ENCODE results near the gene FARP1. TPM values are rescaled to one million over a fixed set of nuclear protein-coding genes. Genes with fewer than 3 reads are reported as not detected.
A peak's percentile ranks its signal among the peaks of the same experiment; 100 is the strongest.

The FARP1 gene
- total and polyA plus RNA-seq, 2 of the 8 experiments (the other 6 are each of a cell fraction or from before 2014, with no cell fraction given) = 24.7 to 104 TPM

DNA sequence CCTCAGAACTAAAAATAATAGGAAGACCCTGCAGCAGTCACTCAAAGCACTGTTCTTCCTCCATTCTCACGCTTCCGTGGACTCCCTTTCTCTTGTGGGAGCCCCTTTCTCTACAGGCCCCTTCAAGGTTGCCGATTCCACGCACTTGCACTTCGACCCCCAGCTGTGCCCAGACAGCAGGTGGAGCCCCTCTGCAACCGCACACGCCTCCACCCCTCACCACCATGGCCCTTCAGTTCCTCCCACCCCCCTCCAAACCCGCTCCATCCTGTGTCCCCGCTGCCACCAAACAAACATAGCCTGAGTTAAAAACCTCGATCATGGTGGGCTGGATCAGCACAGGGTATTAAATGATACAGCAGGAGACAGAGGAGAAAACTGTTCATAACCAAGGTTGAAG lies 331.4 kb downstream of the FARP1 start:
- no peaks in the 10 kb centered on the region for H3K9me3 ChIP-seq (ENCODE audit: insufficient read depth in 2 of 2, low read depth in 1 of 2, low read length in 1 of 2)
- no peak overlapping the region for H4K91ac ChIP-seq (replicated peaks; ENCODE audit: insufficient read length, low read length)
- WGBS, 2 experiments (ENCODE audit: extremely low coverage in 1 of 2, insufficient coverage in 1 of 2, insufficient read length in 1 of 2, insufficient replicate concordance in 2 of 2, low coverage in 1 of 2, low lambda C conversion rate in 2 of 2, missing lambda C conversion rate in 1 of 2) = 86% methylated on average over 8 of the region's 10 CpGs; no CpG with 5 or more reads in 1 of the 2 experiments
- no peak overlapping the region for H3K9ac ChIP-seq (replicated peaks in 1 of 4; ENCODE audit: extremely low read depth in 1 of 4, low read depth in 3 of 4, low read length in 3 of 4)
- ChIA-PET POLR2A (ENCODE audit: partially characterized antibody) (interaction anchor here (0.6 kb wide), 1 partner anchor 56 kb away, joined by 3 read pairs; no protein-coding TSS in a partner anchor), CTCF (ENCODE audit: partially characterized antibody) (interaction anchor here (1.2 to 1.3 kb wide), 2 partner anchors 8 to 29 kb away, joined by 4 read pairs; no protein-coding TSS in a partner anchor)
- H2BK15ac ChIP-seq (ENCODE audit: low read length) = no peak overlapping the region
- H3K79me2 ChIP-seq (ENCODE audit: control insufficient read depth in 1 of 2, insufficient read depth in 2 of 2, low read length in 2 of 2) = peaks cover 3 to 58% of the 10 kb centered on the region in 2 experiments; a peak in 2 of 4 replicates
- H4K5ac ChIP-seq (ENCODE audit: insufficient read length, low read depth, low read length) = no peak overlapping the region
- H3K27ac ChIP-seq (ENCODE audit: low read depth, low read length) = no peak overlapping the region
- H2BK20ac ChIP-seq (ENCODE audit: low read length) = no peak overlapping the region
- no peak overlapping the region for H2AFZ ChIP-seq (ENCODE audit: low read length)
- DNase-seq (ENCODE audit: low read depth in 1 of 2, low spot score in 2 of 2) (no peak), FAIRE-seq (no peak)
- no peak overlapping the region for H2AK5ac ChIP-seq (ENCODE audit: low read depth, low read length)
- H2BK120ac ChIP-seq (replicated peaks; ENCODE audit: low read depth, low read length) = no peak overlapping the region
- peaks cover 2 to 23% (median 11%) of the 10 kb centered on the region in 4 experiments; a peak in 7 of 8 replicates for H3K36me3 ChIP-seq (ENCODE audit: control insufficient read depth in 2 of 4, insufficient read depth in 4 of 4, low read length in 3 of 4)
- no peak overlapping the region for H3K14ac ChIP-seq (ENCODE audit: insufficient read length)
- H4K20me1 ChIP-seq (replicated peaks in 1 of 2; ENCODE audit: control insufficient read depth in 1 of 2, insufficient read depth in 2 of 2, low read length in 2 of 2) = peaks cover 12 to 21% of the 10 kb centered on the region in 2 experiments
- peak overlapping the region; percentile 70; the same call in 1 of the 2 replicates for H2BK12ac ChIP-seq (ENCODE audit: low read depth, low read length)
- no peak for TF ChIP-seq SP1 (IDR thresholded peaks at IDR 0.05; ENCODE audit: low read depth, low read length)
- H3K4me1 ChIP-seq (replicated peaks in 1 of 4; ENCODE audit: control insufficient read depth in 3 of 4, insufficient read depth in 4 of 4, low read length in 3 of 4) = peaks cover under 1 to 31% (median 19%) of the 10 kb centered on the region in 4 experiments
- H3K18ac ChIP-seq (ENCODE audit: extremely low read depth, low read length) = no peak overlapping the region
- no peaks in the 10 kb centered on the region for H3K27me3 ChIP-seq (replicated peaks in 1 of 4; ENCODE audit: control insufficient read depth in 3 of 4, extremely low read depth in 1 of 4, insufficient read depth in 3 of 4, low read length in 3 of 4)
- H3K23ac ChIP-seq (ENCODE audit: insufficient read length) = no peak overlapping the region
- H2BK5ac ChIP-seq (ENCODE audit: low read depth, low read length) = 0 out of 2 replicates have a peak overlapping the region, but pooled peaks have one; percentile 60
- H3K4me2 ChIP-seq (ENCODE audit: insufficient read depth in 1 of 2, low read depth in 2 of 2, low read length in 2 of 2) = no peak overlapping the region
- H4K8ac ChIP-seq (ENCODE audit: extremely low read depth, insufficient read depth, low read length) = peak overlapping the region; percentile 29; the same call in 1 of the 2 replicates
- no peak overlapping the region for H3K4ac ChIP-seq (replicated peaks; ENCODE audit: insufficient read length, low read depth, low read length)
- H3K56ac ChIP-seq (replicated peaks; ENCODE audit: insufficient read length, low read depth, low read length) = no peak overlapping the region
- H3K4me3 ChIP-seq (ENCODE audit: extremely low read depth in 1 of 4, insufficient read depth in 2 of 4, low read depth in 3 of 4, low read length in 4 of 4) = no peak overlapping the region
- H3K79me1 ChIP-seq (ENCODE audit: low read depth, low read length) = peaks cover 11% of the 10 kb centered on the region
- no peaks in the 10 kb centered on the region for H3K23me2 ChIP-seq (ENCODE audit: low read depth, low read length)

Data from H1 (cell line).